Fibroblast of lung (primary cell): ENCODE measurements around the gene XPC. TPM values are rescaled to one million over a fixed set of nuclear protein-coding genes. Genes with fewer than 3 reads are reported as not detected.

Experiments
- DNase-seq, 2 donors: peaks; one replicate each; pipeline versions ENCODE4 v3.0.0 to v3.0.0-alpha.2; 2010; ENCODE audit warnings: low read depth in 2 of 2
- H2AFZ ChIP-seq: 2 replicates; pipeline ENCODE4 v1.5.1; 2012; ENCODE audit warnings: low read length, control low read depth, inconsistent platforms
- H3K27ac ChIP-seq: 2 replicates; pipeline ENCODE4 v1.5.1; 2011; ENCODE audit warnings: low read length, control low read depth; ENCODE audit not compliant: insufficient read depth
- H3K27me3 ChIP-seq: 2 replicates; pipeline ENCODE4 v1.5.1; 2011; ENCODE audit warnings: mild to moderate bottlenecking, low read length; ENCODE audit not compliant: control insufficient read depth, insufficient read depth
- H3K36me3 ChIP-seq: 2 replicates; pipeline ENCODE4 v1.5.1; 2011; ENCODE audit warnings: low read length; ENCODE audit not compliant: control insufficient read depth, insufficient read depth
- H3K4me1 ChIP-seq: 2 replicates; pipeline ENCODE4 v1.5.1; 2011; ENCODE audit warnings: low read length; ENCODE audit not compliant: control insufficient read depth, insufficient read depth; ENCODE audit errors: extremely low read depth
- H3K4me2 ChIP-seq: 2 replicates; pipeline ENCODE4 v1.5.1; 2011; ENCODE audit warnings: low read length, control low read depth; ENCODE audit not compliant: insufficient read depth; ENCODE audit errors: extremely low read depth
- H3K4me3 ChIP-seq, 4 experiments: fragments of 200-600 bp in 1 of 4; sonication (generic) in 1 of 4; replicated peaks in 1 of 4; 2 replicates each; pipeline ENCODE4 v1.5.1; 2011 to 2016; ENCODE audit warnings: low read length in 4 of 4, low read depth in 3 of 4, mild to moderate bottlenecking in 3 of 4, control low read depth in 2 of 4, inconsistent platforms in 1 of 4, mixed read lengths in 1 of 4; ENCODE audit not compliant: insufficient read depth in 1 of 4; ENCODE audit errors: control extremely low read depth in 1 of 4
- H3K79me2 ChIP-seq: 2 replicates; pipeline ENCODE4 v1.5.1; 2012; ENCODE audit warnings: mild to moderate bottlenecking, low read length, inconsistent platforms; ENCODE audit not compliant: control insufficient read depth, insufficient read depth
- H3K9ac ChIP-seq: 2 replicates; pipeline ENCODE4 v1.5.1; 2011; ENCODE audit warnings: mild to moderate bottlenecking, low read length, control low read depth; ENCODE audit not compliant: insufficient read depth
- H3K9me3 ChIP-seq: 2 replicates; pipeline ENCODE4 v1.5.1; 2012; ENCODE audit warnings: low read depth, low read length; ENCODE audit not compliant: control insufficient read depth, insufficient read depth
- H4K20me1 ChIP-seq: 2 replicates; pipeline ENCODE4 v1.5.1; 2011; ENCODE audit warnings: low read length; ENCODE audit not compliant: control insufficient read depth, insufficient read depth; ENCODE audit errors: extremely low read depth
- EZH2 ChIP-seq: IDR thresholded peaks from 2 replicates; pipeline ENCODE4 v1.5.1; 2012; ENCODE audit warnings: low read length, control low read depth, mild to moderate bottlenecking; ENCODE audit errors: missing control alignments
- polyA plus RNA-seq, 2 donors: library from polyadenylated mRNA; depleted of rRNA in 1 of 2; stranded (reverse) in 1 of 2; unstranded in 1 of 2; fragments of >200 nt; gene quantifications; 2 replicates each; pipeline ENCODE4 v1.2.1, GENCODE V29; 2011 to 2012; ENCODE audit warnings: missing spikeins in 1 of 2
- total RNA-seq: library from RNA; depleted of rRNA; stranded (reverse); fragments of >200 nt; gene quantifications from 2 replicates; pipeline ENCODE4 v1.2.1, GENCODE V29; 2014
- TF ChIP-seq, protein P1 (sequence below), 2 donors: IDR thresholded peaks in 1 of 2; conservative IDR thresholded peaks in 1 of 2; 1 replicate in 1 of 2; 2 replicates in 1 of 2; pipeline ENCODE4 v1.5.1; 2011 to 2012; ENCODE audit warnings: low read length in 2 of 2, control low read depth in 1 of 2, inconsistent platforms in 1 of 2, low read depth in 1 of 2, mild to moderate bottlenecking in 1 of 2

The XPC gene
- total and polyA plus RNA-seq, 2 donors (not counting 1 experiment from before 2014, with no cell fraction given): 18.4 to 95.6 TPM

DNA sequence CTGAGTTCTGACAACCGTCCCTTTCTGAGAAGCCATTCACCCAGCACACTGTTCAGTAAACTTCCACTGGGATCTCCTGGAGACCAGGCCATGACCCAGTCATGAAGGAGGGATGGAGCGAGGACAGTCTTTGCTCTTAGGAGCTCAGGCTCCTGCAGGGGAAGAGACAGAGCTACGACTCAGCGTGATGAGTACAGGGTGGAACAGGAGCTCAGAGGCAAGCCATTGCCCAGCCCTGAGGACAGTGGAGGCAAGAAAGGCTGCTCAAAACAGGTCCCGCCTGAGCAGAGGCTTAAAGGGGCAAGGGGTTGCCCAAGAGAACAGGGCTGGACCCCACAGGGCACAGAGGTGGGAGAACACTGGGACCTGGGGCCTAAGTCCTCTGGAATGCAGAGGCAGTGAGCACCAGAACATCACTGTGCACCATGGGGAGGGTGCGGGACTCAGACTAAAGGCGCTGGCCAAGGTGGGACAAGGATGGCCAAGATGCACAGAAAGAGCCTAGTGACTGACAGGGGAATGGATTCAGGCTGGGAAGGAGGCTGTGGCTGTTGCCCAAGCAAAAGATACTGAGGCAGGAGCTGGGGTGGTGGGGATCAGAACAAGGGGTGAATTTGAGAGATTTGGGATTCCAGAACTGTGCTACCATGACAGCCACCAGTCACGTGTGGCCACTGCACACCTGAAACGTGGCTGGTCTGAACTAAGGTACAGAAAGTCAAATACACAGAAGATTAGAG lies 27.7 kb downstream of the XPC start:
- no peak overlapping the region for H3K4me2 ChIP-seq
- H3K27ac ChIP-seq: no peak overlapping the region
- H2AFZ ChIP-seq: no peak overlapping the region
- no peak for DNase-seq
- TF ChIP-seq EZH2: no peak
- TF ChIP-seq, protein P1, sequence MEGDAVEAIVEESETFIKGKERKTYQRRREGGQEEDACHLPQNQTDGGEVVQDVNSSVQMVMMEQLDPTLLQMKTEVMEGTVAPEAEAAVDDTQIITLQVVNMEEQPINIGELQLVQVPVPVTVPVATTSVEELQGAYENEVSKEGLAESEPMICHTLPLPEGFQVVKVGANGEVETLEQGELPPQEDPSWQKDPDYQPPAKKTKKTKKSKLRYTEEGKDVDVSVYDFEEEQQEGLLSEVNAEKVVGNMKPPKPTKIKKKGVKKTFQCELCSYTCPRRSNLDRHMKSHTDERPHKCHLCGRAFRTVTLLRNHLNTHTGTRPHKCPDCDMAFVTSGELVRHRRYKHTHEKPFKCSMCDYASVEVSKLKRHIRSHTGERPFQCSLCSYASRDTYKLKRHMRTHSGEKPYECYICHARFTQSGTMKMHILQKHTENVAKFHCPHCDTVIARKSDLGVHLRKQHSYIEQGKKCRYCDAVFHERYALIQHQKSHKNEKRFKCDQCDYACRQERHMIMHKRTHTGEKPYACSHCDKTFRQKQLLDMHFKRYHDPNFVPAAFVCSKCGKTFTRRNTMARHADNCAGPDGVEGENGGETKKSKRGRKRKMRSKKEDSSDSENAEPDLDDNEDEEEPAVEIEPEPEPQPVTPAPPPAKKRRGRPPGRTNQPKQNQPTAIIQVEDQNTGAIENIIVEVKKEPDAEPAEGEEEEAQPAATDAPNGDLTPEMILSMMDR (conservative IDR thresholded peaks at IDR 0.05 in 1 of 2, IDR thresholded peaks at IDR 0.05 in 1 of 2; ENCODE audit: low read depth in 1 of 2, low read length in 2 of 2): no peak
- no peaks in the 10 kb centered on the region for H3K79me2 ChIP-seq
- no peak overlapping the region for H3K9ac ChIP-seq
- H3K27me3 ChIP-seq: no peaks in the 10 kb centered on the region
- no peaks in the 10 kb centered on the region for H3K9me3 ChIP-seq
- no peaks in the 10 kb centered on the region for H4K20me1 ChIP-seq
- peaks cover 8% of the 10 kb centered on the region for H3K4me1 ChIP-seq
- H3K4me3 ChIP-seq: no peak overlapping the region
- peaks cover 34% of the 10 kb centered on the region for H3K36me3 ChIP-seq

DNA sequence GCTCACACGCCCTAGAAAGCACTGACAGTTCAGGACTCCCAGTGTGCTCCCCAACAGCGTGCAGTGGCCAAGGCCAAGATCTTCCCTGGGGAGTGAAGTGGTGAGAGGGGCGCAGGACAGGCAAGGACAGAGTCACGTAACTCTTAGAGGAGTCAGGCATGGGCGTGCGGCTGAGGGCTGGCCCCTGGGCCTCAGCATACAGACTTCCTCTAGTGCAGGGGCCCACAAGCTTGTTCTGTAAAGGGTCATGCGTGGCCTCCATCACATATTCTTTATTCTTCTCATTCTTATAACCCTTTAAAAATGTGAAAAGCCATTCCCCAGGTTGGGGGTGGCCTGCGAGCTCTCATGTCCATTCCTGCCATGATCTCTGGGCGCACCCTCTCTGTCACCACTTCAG lies 28.3 kb downstream of the XPC start:
- no peaks in the 10 kb centered on the region for H3K27me3 ChIP-seq
- H4K20me1 ChIP-seq: no peaks in the 10 kb centered on the region
- no peak for TF ChIP-seq EZH2
- TF ChIP-seq, protein P1 (conservative IDR thresholded peaks at IDR 0.05 in 1 of 2, IDR thresholded peaks at IDR 0.05 in 1 of 2; ENCODE audit: low read depth in 1 of 2, low read length in 2 of 2): no peak
- H3K9me3 ChIP-seq: no peaks in the 10 kb centered on the region
- no peak overlapping the region for H3K4me2 ChIP-seq
- H2AFZ ChIP-seq: no peak overlapping the region
- peaks cover 14% of the 10 kb centered on the region for H3K4me1 ChIP-seq
- DNase-seq: no peak
- H3K27ac ChIP-seq: no peak overlapping the region
- H3K9ac ChIP-seq: no peak overlapping the region
- no peaks in the 10 kb centered on the region for H3K79me2 ChIP-seq
- no peak overlapping the region for H3K4me3 ChIP-seq
- peaks cover 34% of the 10 kb centered on the region for H3K36me3 ChIP-seq

DNA sequence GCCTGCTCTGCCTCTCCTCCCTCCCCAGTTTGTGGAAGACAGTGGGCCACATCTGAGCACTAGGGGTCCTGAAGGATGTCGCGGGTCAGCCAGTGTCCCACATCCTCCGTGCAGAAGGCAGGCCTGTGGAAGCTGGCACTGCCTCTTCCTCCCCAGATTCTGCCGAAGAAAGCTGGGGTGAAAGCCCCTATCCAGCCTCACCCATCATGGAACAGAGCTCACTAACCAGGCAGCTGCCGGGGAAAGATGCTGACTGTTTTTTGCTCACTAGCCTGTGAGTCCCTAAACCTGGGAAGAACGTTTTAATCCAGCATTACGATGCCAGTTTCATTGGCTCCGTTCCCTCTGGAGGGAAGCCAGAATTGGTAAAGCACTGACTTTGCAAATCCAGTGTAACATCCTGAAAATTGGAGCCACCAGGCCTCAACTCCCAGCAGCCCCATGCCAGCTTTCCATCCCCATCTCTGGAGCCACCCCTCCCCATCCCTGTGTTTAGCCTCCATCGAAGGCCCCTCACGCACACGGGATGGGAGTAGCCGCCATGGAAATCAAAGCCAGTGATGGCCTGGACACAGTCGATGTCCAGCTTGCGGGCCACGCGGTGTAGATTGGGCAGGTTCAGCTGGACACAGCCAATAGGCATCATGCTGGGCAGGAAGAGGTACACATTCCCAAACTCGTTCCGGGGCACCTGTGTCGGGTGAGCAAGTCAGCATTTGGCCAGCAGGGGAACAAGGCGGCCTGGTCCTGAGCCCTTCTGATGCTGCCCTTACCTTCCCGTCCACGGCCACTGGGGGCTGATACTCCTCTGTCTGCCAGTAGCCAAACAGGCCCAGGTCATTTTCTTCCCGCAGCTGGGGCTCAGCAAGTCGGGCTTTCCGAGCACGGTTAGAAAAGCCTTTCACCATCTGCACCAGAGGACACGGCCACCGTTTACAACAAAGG lies 30.1 kb downstream of the XPC start:
- Histone ChIP-seq H2AFZ (no peak overlapping the region), H3K9me3 (no peaks in the 10 kb centered on the region), H3K4me1 (peaks cover 22% of the 10 kb centered on the region), H3K36me3 (peaks cover 27% of the 10 kb centered on the region), H3K9ac (no peak overlapping the region), H3K27me3 (no peaks in the 10 kb centered on the region), H3K79me2 (no peaks in the 10 kb centered on the region), H3K4me2 (no peak overlapping the region), H3K27ac (no peak overlapping the region), H4K20me1 (no peaks in the 10 kb centered on the region), H3K4me3 (no peak overlapping the region)
- no peak for TF ChIP-seq EZH2
- TF ChIP-seq, protein P1 (conservative IDR thresholded peaks at IDR 0.05 in 1 of 2, IDR thresholded peaks at IDR 0.05 in 1 of 2; ENCODE audit: low read depth in 1 of 2, low read length in 2 of 2): peak in 1 of 2 donors; percentile 10
- DNase-seq: no peak
